MM.1S (cell line): ENCODE measurements around the gene PLEKHM3.

Source experiments
- CTCF ChIP-seq: fragments of 300-600 bp; sonication (generic); IDR thresholded peaks from 2 replicates; pipeline ENCODE4 v1.5.1; 2016; ENCODE audit warnings: antibody characterized with exemption, low read length, mixed read lengths
- EZH2phosphoT487 ChIP-seq: fragments of 300-600 bp; sonication (generic); IDR thresholded peaks from 2 replicates; pipeline ENCODE4 v1.6.1; 2018; ENCODE audit warnings: antibody characterized with exemption, low read length

GRCh38 chr2:207934720-207935119 is 90.6 kb downstream of the PLEKHM3 start:
- TF ChIP-seq CTCF: no peak
- TF ChIP-seq EZH2phosphoT487: no peak
